KMS-11 (cell line): ENCODE results near the gene DRC1.
"Not testable (repeated sequence)": the region's sequence is repeated elsewhere in the genome, so short reads cannot be mapped to it uniquely, and the experiment has no call there.

Source experiments
- H2AFZ ChIP-seq: fragments of 200-600 bp; sonication (generic); 2 replicates; pipeline ENCODE4 v1.6.1; 2016; ENCODE audit warnings: antibody characterized with exemption, mixed run types, low read depth
- H3K27ac ChIP-seq: fragments of 200-600 bp; sonication (generic); 2 replicates; pipeline ENCODE4 v1.6.1; 2016; ENCODE audit warnings: mild to moderate bottlenecking, mixed run types
- H3K27me3 ChIP-seq: fragments of 200-600 bp; sonication (generic); 2 replicates; pipeline ENCODE4 v1.6.1; 2017; ENCODE audit warnings: mild to moderate bottlenecking, low read depth, mixed run types, moderate library complexity; ENCODE audit not compliant: insufficient read depth
- H3K36me3 ChIP-seq: fragments of 200-600 bp; sonication (generic); 2 replicates; pipeline ENCODE4 v1.6.1; 2017; ENCODE audit warnings: mild to moderate bottlenecking, mixed run types; ENCODE audit not compliant: insufficient read depth
- H3K4me1 ChIP-seq: fragments of 200-600 bp; sonication (generic); 2 replicates; pipeline ENCODE4 v1.6.1; 2016; ENCODE audit warnings: mild to moderate bottlenecking, low read depth, mixed run types; ENCODE audit not compliant: poor library complexity, severe bottlenecking
- H3K4me2 ChIP-seq: fragments of 200-600 bp; sonication (generic); 2 replicates; pipeline ENCODE4 v1.7.0; 2016; ENCODE audit warnings: mild to moderate bottlenecking, mixed run types
- H3K4me3 ChIP-seq: fragments of 200-600 bp; sonication (generic); IDR thresholded peaks from 2 replicates; pipeline ENCODE4 v1.6.1; 2017; ENCODE audit warnings: low read depth, low read length, mixed read lengths; ENCODE audit not compliant: insufficient read depth
- H3K79me2 ChIP-seq: fragments of 200-600 bp; sonication (generic); 2 replicates; pipeline ENCODE4 v1.6.1; 2016; ENCODE audit warnings: low read depth, mixed run types; ENCODE audit not compliant: insufficient read depth
- H3K9ac ChIP-seq: fragments of 200-600 bp; sonication (generic); 2 replicates; pipeline ENCODE4 v1.6.1; 2016; ENCODE audit warnings: mild to moderate bottlenecking, mixed run types
- H4K20me1 ChIP-seq: fragments of 200-600 bp; sonication (generic); 2 replicates; pipeline ENCODE4 v1.6.1; 2016; ENCODE audit warnings: mild to moderate bottlenecking, mixed run types; ENCODE audit not compliant: insufficient read depth
- CTCF ChIP-seq: fragments of 200-600 bp; sonication (generic); conservative IDR thresholded peaks from 2 replicates; pipeline ENCODE4 v1.6.1; 2017; ENCODE audit warnings: low read depth, mild to moderate bottlenecking, antibody characterized with exemption, low read length, moderate library complexity, mixed read lengths

Gene DRC1

GRCh38 chr2:26465981-26466471, 64.3 kb downstream of the DRC1 start:
- H3K4me1 ChIP-seq, result no peaks in the 10 kb centered on the region
- no peak overlapping the region for H3K9ac ChIP-seq
- H3K36me3 ChIP-seq, result no peaks in the 10 kb centered on the region
- no peaks in the 10 kb centered on the region for H4K20me1 ChIP-seq
- no peak overlapping the region for H3K4me3 ChIP-seq
- no peak overlapping the region for H3K27ac ChIP-seq
- no peak overlapping the region for H3K4me2 ChIP-seq
- TF ChIP-seq CTCF, result no peak
- no peaks in the 10 kb centered on the region for H3K79me2 ChIP-seq
- no peak overlapping the region for H2AFZ ChIP-seq
- H3K27me3 ChIP-seq, result no peaks in the 10 kb centered on the region

- TF ChIP-seq CTCF, result no peak
- Histone ChIP-seq H2AFZ (no peak overlapping the region), H3K27ac (no peak overlapping the region), H3K27me3 (no peaks in the 10 kb centered on the region), H4K20me1 (no peaks in the 10 kb centered on the region), H3K4me3 (no peak overlapping the region), H3K4me1 (no peaks in the 10 kb centered on the region), H3K79me2 (no peaks in the 10 kb centered on the region), H3K4me2 (no peak overlapping the region), H3K36me3 (no peaks in the 10 kb centered on the region), H3K9ac (no peak overlapping the region)
These were observed 65.1 kb downstream of the DRC1 start for GRCh38 chr2:26466662-26467310.

GRCh38 chr2:26468544-26468943, 66.8 kb downstream of the DRC1 start:
- not testable (repeated sequence) for H3K4me3 ChIP-seq, H3K36me3 ChIP-seq, H3K79me2 ChIP-seq, H3K27ac ChIP-seq, H4K20me1 ChIP-seq, H3K4me1 ChIP-seq, H3K4me2 ChIP-seq, H2AFZ ChIP-seq, H3K27me3 ChIP-seq, H3K9ac ChIP-seq

- Histone ChIP-seq H3K79me2 (no peaks in the 10 kb centered on the region), H3K27me3 (no peaks in the 10 kb centered on the region), H2AFZ (no peak overlapping the region), H3K36me3 (no peaks in the 10 kb centered on the region), H3K9ac (no peak overlapping the region), H3K4me1 (no peaks in the 10 kb centered on the region), H4K20me1 (no peaks in the 10 kb centered on the region), H3K27ac (no peak overlapping the region), H3K4me3 (no peak overlapping the region), H3K4me2 (no peak overlapping the region)
- peak; percentile 88 for TF ChIP-seq CTCF
These were observed 67.5 kb downstream of the DRC1 start for GRCh38 chr2:26469092-26469710.

- Histone ChIP-seq H3K27ac (no peak overlapping the region), H3K4me3 (no peak overlapping the region), H3K27me3 (no peaks in the 10 kb centered on the region), H2AFZ (no peak overlapping the region), H3K36me3 (no peaks in the 10 kb centered on the region), H3K9ac (no peak overlapping the region), H3K4me2 (no peak overlapping the region), H4K20me1 (no peaks in the 10 kb centered on the region), H3K79me2 (no peaks in the 10 kb centered on the region), H3K4me1 (no peaks in the 10 kb centered on the region)
- no peak for TF ChIP-seq CTCF
These were observed 68.2 kb downstream of the DRC1 start for GRCh38 chr2:26469955-26470354.
